Astrocyte (in vitro differentiated cells and primary cell): ENCODE measurements around the gene CFAP43. TPM values are rescaled to one million over a fixed set of nuclear protein-coding genes. Genes with fewer than 3 reads are reported as not detected.
"Not testable (repeated sequence)": the region's sequence is repeated elsewhere in the genome, so short reads cannot be mapped to it uniquely, and the experiment has no call there.

Experiments used
- DNase-seq: peaks from one replicate; pipeline ENCODE4 v3.0.0-alpha.2; 2010; ENCODE audit warnings: low read depth
- FAIRE-seq: peaks from 2 replicates; lab custom pipeline; 2011; peaks lifted over from hg19 to GRCh38; lab: Jason Lieb, UNC
- H2AFZ ChIP-seq: 2 replicates; pipeline ENCODE4 v1.6.0; 2012; ENCODE audit warnings: low read depth, low read length, inconsistent platforms
- H3K27ac ChIP-seq: 2 replicates; pipeline ENCODE4 v1.5.1; 2011; ENCODE audit warnings: low read depth, low read length, inconsistent platforms
- H3K27me3 ChIP-seq: 2 replicates; pipeline ENCODE4 v1.6.0; 2011; ENCODE audit warnings: low read length, inconsistent platforms; ENCODE audit not compliant: insufficient read depth
- H3K36me3 ChIP-seq: 2 replicates; pipeline ENCODE4 v1.5.1; 2011; ENCODE audit warnings: low read length, inconsistent platforms; ENCODE audit not compliant: insufficient read depth
- H3K4me1 ChIP-seq: 2 replicates; pipeline ENCODE4 v1.5.1; 2011; ENCODE audit warnings: low read length, inconsistent platforms; ENCODE audit not compliant: insufficient read depth
- H3K4me2 ChIP-seq: 2 replicates; pipeline ENCODE4 v1.6.0; 2012; ENCODE audit warnings: low read length, inconsistent platforms
- H3K4me3 ChIP-seq: 2 replicates; pipeline ENCODE4 v1.5.1; 2011; ENCODE audit warnings: low read depth, mild to moderate bottlenecking, low read length, inconsistent platforms; ENCODE audit not compliant: insufficient read depth
- H3K79me2 ChIP-seq: 2 replicates; pipeline ENCODE4 v1.6.0; 2012; ENCODE audit warnings: mild to moderate bottlenecking, low read length, inconsistent platforms; ENCODE audit not compliant: insufficient read depth
- H3K9ac ChIP-seq: 2 replicates; pipeline ENCODE4 v1.6.0; 2012; ENCODE audit warnings: mild to moderate bottlenecking, low read length, inconsistent platforms
- H3K9me3 ChIP-seq: 2 replicates; pipeline ENCODE4 v1.5.1; 2012; ENCODE audit warnings: low read depth, mild to moderate bottlenecking, low read length, inconsistent platforms; ENCODE audit not compliant: insufficient read depth
- H4K20me1 ChIP-seq: 2 replicates; pipeline ENCODE4 v1.6.0; 2012; ENCODE audit warnings: low read length, inconsistent platforms; ENCODE audit not compliant: insufficient read depth
- H3K27ac Mint-ChIP-seq: one replicate; pipeline ENCODE4 v1.8.0; 2021; ENCODE audit warnings: mild to moderate bottlenecking, mixed read lengths; ENCODE audit not compliant: unreplicated experiment
- H3K27me3 Mint-ChIP-seq: one replicate; pipeline ENCODE4 v1.8.0; 2021; ENCODE audit warnings: low read depth, mixed read lengths; ENCODE audit not compliant: unreplicated experiment
- H3K36me3 Mint-ChIP-seq: one replicate; pipeline ENCODE4 v1.8.0; 2021; ENCODE audit warnings: low read depth, mixed read lengths; ENCODE audit not compliant: unreplicated experiment
- H3K4me1 Mint-ChIP-seq: one replicate; pipeline ENCODE4 v1.8.0; 2021; ENCODE audit warnings: low read depth, mixed read lengths; ENCODE audit not compliant: unreplicated experiment
- H3K4me3 Mint-ChIP-seq: one replicate; pipeline ENCODE4 v1.8.0; 2021; ENCODE audit warnings: mild to moderate bottlenecking, moderate library complexity, mixed read lengths; ENCODE audit not compliant: unreplicated experiment
- H3K9me3 Mint-ChIP-seq: one replicate; pipeline ENCODE4 v1.8.0; 2021; ENCODE audit warnings: mild to moderate bottlenecking, mixed read lengths; ENCODE audit not compliant: unreplicated experiment
- CTCF ChIP-seq: IDR thresholded peaks from 2 replicates; pipeline ENCODE4 v1.5.1; 2011; ENCODE audit warnings: low read depth, mild to moderate bottlenecking, inconsistent platforms, low read length, moderate library complexity; ENCODE audit not compliant: insufficient read depth
- EZH2 ChIP-seq: IDR thresholded peaks from 2 replicates; pipeline ENCODE4 v1.6.1; 2012; ENCODE audit warnings: mild to moderate bottlenecking, low read length, inconsistent platforms; ENCODE audit not compliant: insufficient read depth
- total RNA-seq: library from RNA; stranded (reverse); gene quantifications from 2 replicates; pipeline ENCODE4 v1.2.1, GENCODE V29; 2021

CFAP43 gene
- total RNA-seq, 1 donor from 2014 or later, result 0.27 TPM

- H4K20me1 ChIP-seq, result no peaks in the 10 kb centered on the region
- H3K27ac ChIP-seq, result no peak overlapping the region
- no peak for TF ChIP-seq EZH2
- no peak for TF ChIP-seq CTCF
- Mint-ChIP-seq H3K27ac (no peak overlapping the region), H3K9me3 (peaks cover 10% of the 10 kb centered on the region), H3K36me3 (peaks cover 5% of the 10 kb centered on the region), H3K27me3 (no peaks in the 10 kb centered on the region), H3K4me1 (peaks cover 13% of the 10 kb centered on the region), H3K4me3 (no peak overlapping the region)
- H3K9ac ChIP-seq, result no peak overlapping the region
- H2AFZ ChIP-seq, result no peak overlapping the region
- no peaks in the 10 kb centered on the region for H3K9me3 ChIP-seq
- no peak overlapping the region for H3K4me3 ChIP-seq
- no peaks in the 10 kb centered on the region for H3K27me3 ChIP-seq
- DNase-seq, result no peak
- H3K36me3 ChIP-seq, result no peaks in the 10 kb centered on the region
- H3K4me1 ChIP-seq, result peaks cover 5% of the 10 kb centered on the region
- no peak overlapping the region for H3K4me2 ChIP-seq
- no peak for FAIRE-seq
- H3K79me2 ChIP-seq, result peaks cover 12% of the 10 kb centered on the region
Measured at GRCh38 chr10:104250371-104250770, 18.2 kb upstream of the CFAP43 start.

- not testable (repeated sequence) for H3K27me3 ChIP-seq, H3K79me2 ChIP-seq, H3K4me3 ChIP-seq, H2AFZ ChIP-seq, H4K20me1 ChIP-seq, H3K9ac ChIP-seq, H3K4me2 ChIP-seq, H3K27ac ChIP-seq, H3K36me3 ChIP-seq, H3K9me3 ChIP-seq, FAIRE-seq, H3K27ac Mint-ChIP-seq, H3K9me3 Mint-ChIP-seq, H3K4me1 ChIP-seq, H3K4me1 Mint-ChIP-seq, H3K36me3 Mint-ChIP-seq, H3K27me3 Mint-ChIP-seq, H3K4me3 Mint-ChIP-seq, DNase-seq
Measured at GRCh38 chr10:104248931-104249330, 16.8 kb upstream of the CFAP43 start.

- H2AFZ ChIP-seq, result no peak overlapping the region
- FAIRE-seq (no peak), DNase-seq (no peak)
- Mint-ChIP-seq H3K27me3 (peaks cover 3% of the 10 kb centered on the region), H3K9me3 (peaks cover 10% of the 10 kb centered on the region), H3K27ac (no peak overlapping the region), H3K4me1 (peaks cover 2% of the 10 kb centered on the region), H3K36me3 (peaks cover 3% of the 10 kb centered on the region), H3K4me3 (no peak overlapping the region)
- no peaks in the 10 kb centered on the region for H3K27me3 ChIP-seq
- no peak overlapping the region for H3K27ac ChIP-seq
- H3K9ac ChIP-seq, result no peak overlapping the region
- TF ChIP-seq EZH2 (no peak), CTCF (no peak)
- H3K79me2 ChIP-seq, result no peaks in the 10 kb centered on the region
- no peaks in the 10 kb centered on the region for H4K20me1 ChIP-seq
- no peak overlapping the region for H3K4me3 ChIP-seq
- no peaks in the 10 kb centered on the region for H3K4me1 ChIP-seq
- no peak overlapping the region for H3K4me2 ChIP-seq
- H3K9me3 ChIP-seq, result no peaks in the 10 kb centered on the region
- no peaks in the 10 kb centered on the region for H3K36me3 ChIP-seq
Measured at GRCh38 chr10:104247513-104248146, 15.5 kb upstream of the CFAP43 start.
